OCI-LY1 (cell line): Measurements from ENCODE around the gene JMJD1C.

Experiments used
- CTCF ChIP-seq: fragments of 200-600 bp; sonication (generic), shearing (Covaris generic); IDR thresholded peaks from 2 replicates; pipeline ENCODE4 v1.5.1; 2017; ENCODE audit warnings: mild to moderate bottlenecking, antibody characterized with exemption, low read length, moderate library complexity, mixed read lengths
- EZH2 ChIP-seq: fragments of 200-600 bp; sonication (generic), shearing (Covaris generic); IDR thresholded peaks from 2 replicates; pipeline ENCODE4 v1.8.0; 2017; ENCODE audit warnings: borderline replicate concordance, mixed run types, mild to moderate bottlenecking, antibody characterized with exemption, low read length, moderate library complexity, mixed read lengths

- TF ChIP-seq CTCF (no peak), EZH2 (no peak)
Observed at GRCh38 chr10:63343476-63343875, 122.3 kb downstream of the JMJD1C start.
